K562 (cell line): ENCODE data around the gene USP48. TPM values are rescaled to one million over a fixed set of nuclear protein-coding genes. Genes with fewer than 3 reads are reported as not detected.

Experiments used
- BCOR ChIP-seq: fragments of 450-650 bp; IDR thresholded peaks from 2 replicates; pipeline ENCODE4 v1.6.1; 2016
- CBX1 ChIP-seq: sonication (generic); IDR thresholded peaks from 2 replicates; pipeline ENCODE4 v1.6.1; 2016; ENCODE audit warnings: antibody characterized with exemption, low read depth, mild to moderate bottlenecking
- MBD2 ChIP-seq: sonication (generic); IDR thresholded peaks from 2 replicates; pipeline ENCODE4 v1.6.1; 2016; ENCODE audit warnings: low read depth, borderline replicate concordance
- MIER1 ChIP-seq: fragments of 450-650 bp; IDR thresholded peaks from 2 replicates; pipeline ENCODE4 v1.6.1; 2016; ENCODE audit warnings: antibody characterized with exemption, mild to moderate bottlenecking, low read depth
- PTTG1 ChIP-seq: fragments of 450-650 bp; IDR thresholded peaks from 2 replicates; pipeline ENCODE4 v1.6.1; 2016; ENCODE audit warnings: low read depth, mild to moderate bottlenecking, missing genetic modification characterization, missing compliant biosample characterization
- RAD21 ChIP-seq, 2 experiments: fragments of 250-450 bp in 1 of 2; fragments of 450-650 bp in 1 of 2; sonication (Bioruptor Pico) in 1 of 2; formaldehyde crosslinking in 1 of 2; IDR thresholded peaks in 1 of 2; conservative IDR thresholded peaks in 1 of 2; 2 replicates each; pipeline versions ENCODE4 v1.4.0 to v1.8.0; 2020 to 2022; ENCODE audit warnings: mild to moderate bottlenecking in 2 of 2, moderate library complexity in 1 of 2
- SRF ChIP-seq, 2 experiments: fragments of 250-450, 450-650 bp in 1 of 2; sonication (Bioruptor Pico) in 1 of 2; sonication (generic) in 1 of 2; formaldehyde crosslinking; IDR thresholded peaks; 2 replicates each; pipeline versions ENCODE4 v1.5.0 to v1.5.1; 2020 to 2022; ENCODE audit warnings: mild to moderate bottlenecking in 1 of 2, missing genetic modification reagents in 1 of 2
- ZFP30 ChIP-seq: fragments of 250-450 bp; sonication (Bioruptor Pico); IDR thresholded peaks from 2 replicates; pipeline ENCODE4 v1.8.0; 2022; ENCODE audit warnings: moderate library complexity, mild to moderate bottlenecking, inconsistent platforms, borderline replicate concordance
- ZNF146 ChIP-seq: IDR thresholded peaks from one replicate; pipeline ENCODE4 v1.6.1; 2018; ENCODE audit warnings: missing compliant biosample characterization; ENCODE audit not compliant: unreplicated experiment
- ZNF165 ChIP-seq: fragments of 250-450 bp; sonication (Bioruptor Pico); IDR thresholded peaks from 2 replicates; pipeline ENCODE4 v1.4.0; 2020; ENCODE audit warnings: borderline replicate concordance
- ZNF175 ChIP-seq: fragments of 200-800 bp; sonication (Bioruptor generic); IDR thresholded peaks from 2 replicates; pipeline ENCODE4 v1.6.1; 2016; ENCODE audit warnings: low read depth, mild to moderate bottlenecking, missing genetic modification characterization, missing compliant biosample characterization
- ZNF224 ChIP-seq: sonication (generic); formaldehyde crosslinking; IDR thresholded peaks from 2 replicates; pipeline ENCODE4 v1.8.0; 2022; ENCODE audit warnings: mild to moderate bottlenecking, missing genetic modification reagents
- polyA plus RNA-seq, 8 experiments: library from polyadenylated mRNA; depleted of rRNA in 4 of 8; stranded (reverse) in 5 of 8; unstranded in 3 of 8; fragments of >200 nt; fragmentation: Nextera tagmentation in 2 of 8; fragmentation: Illumina TruSeq in 1 of 8; extraction: Ambion mirVana in 2 of 8; extraction: Trizol in 1 of 8; gene quantifications; 2 replicates each; pipeline versions ENCODE4 v1.2.1 to v1.2.3, GENCODE V29; 2011 to 2014; ENCODE audit warnings: inconsistent platforms in 1 of 8, missing spikeins in 1 of 8
- total RNA-seq, 7 experiments: library from RNA; depleted of rRNA in 6 of 7; stranded (reverse); fragments of >200 nt in 6 of 7; fragmentation: Illumina TruSeq in 2 of 7; extraction: Trizol in 2 of 7; gene quantifications; 2 replicates each; pipeline versions ENCODE4 v1.2.1 to v1.2.3, GENCODE V29; 2011 to 2021; ENCODE audit warnings: low replicate concordance in 1 of 7
- TF ChIP-seq, protein P1 (sequence below), 2 experiments: IDR thresholded peaks; 2 replicates each; pipeline ENCODE4 v1.6.1; 2011; ENCODE audit warnings: borderline replicate concordance in 1 of 2, control low read depth in 1 of 2, low read depth in 1 of 2, low read length in 1 of 2, mild to moderate bottlenecking in 1 of 2, mixed read lengths in 1 of 2, moderate library complexity in 1 of 2; ENCODE audit not compliant: insufficient read depth in 1 of 2, insufficient read length in 1 of 2, poor library complexity in 1 of 2, severe bottlenecking in 1 of 2; ENCODE audit errors: extremely low read depth in 1 of 2
- TF ChIP-seq, protein P2 (sequence below): fragments of 250-450 bp; sonication (Bioruptor Pico); IDR thresholded peaks from 2 replicates; pipeline ENCODE4 v1.6.1; 2021; ENCODE audit warnings: mild to moderate bottlenecking
- TF ChIP-seq, protein P3 (sequence below): fragments of 250-450 bp; sonication (Bioruptor Pico); IDR thresholded peaks from 2 replicates; pipeline ENCODE4 v1.4.0; 2020; ENCODE audit warnings: mild to moderate bottlenecking, moderate library complexity
- TF ChIP-seq, protein P4 (sequence below): fragments of 250-450 bp; sonication (Bioruptor Pico); IDR thresholded peaks from 2 replicates; pipeline ENCODE4 v1.4.0; 2020; ENCODE audit warnings: mild to moderate bottlenecking, moderate library complexity
- TF ChIP-seq, protein P5 (sequence below): fragments of 450-650 bp; conservative IDR thresholded peaks from 2 replicates; pipeline ENCODE4 v1.6.1; 2016; ENCODE audit warnings: missing genetic modification characterization, low read depth, mild to moderate bottlenecking, control low read depth, missing compliant biosample characterization

Gene USP48
- total and polyA plus RNA-seq, 9 of the 15 experiments (the other 6 are each of a cell fraction or from before 2014, with no cell fraction given), result 23.3 to 123 (median 106) TPM

DNA sequence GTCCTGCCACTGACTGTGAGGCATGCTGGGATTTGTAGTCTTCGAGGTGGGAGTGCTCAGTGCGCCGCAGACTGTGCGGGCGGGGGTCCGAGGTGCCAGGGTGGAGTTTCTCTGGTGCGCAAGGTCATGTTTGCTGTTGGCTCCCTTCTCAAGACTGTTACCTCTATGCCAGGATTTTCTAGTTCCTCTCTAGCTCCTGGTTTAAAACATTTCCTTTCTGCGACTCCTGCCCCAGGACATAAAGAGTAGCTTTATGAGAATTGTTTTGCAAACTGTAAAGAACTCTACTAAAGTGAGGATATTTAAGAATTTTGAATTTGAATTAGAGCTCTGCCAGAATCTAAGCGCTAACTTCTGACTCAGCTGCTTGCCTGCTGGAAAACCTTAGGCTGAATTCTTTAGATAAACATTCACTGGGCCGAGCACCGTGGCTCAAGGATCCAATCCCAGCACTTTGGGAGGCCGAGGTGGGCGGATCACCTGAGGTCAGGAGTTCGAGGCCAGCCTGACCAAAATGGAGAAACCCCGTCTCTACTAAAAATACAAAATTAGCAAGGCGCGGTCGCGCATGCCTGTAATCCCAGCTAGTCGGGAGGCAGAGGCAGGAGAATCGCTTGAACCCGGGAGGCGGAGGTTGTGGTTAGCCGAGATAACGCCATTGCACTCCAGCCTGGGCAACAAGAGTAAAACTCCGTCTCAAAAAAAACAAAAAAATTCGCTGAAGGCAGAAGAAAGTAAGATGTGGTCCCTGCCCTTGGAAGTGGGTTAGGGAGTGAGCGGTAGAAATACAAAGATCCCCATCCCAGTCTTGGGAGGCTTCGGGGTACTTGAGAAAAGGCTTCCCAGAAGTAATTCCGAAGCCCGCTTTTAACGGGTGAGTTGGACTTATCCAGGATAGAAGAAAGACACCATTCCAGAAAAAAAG is 992 bp upstream of the USP48 start (continued):
- TF ChIP-seq ZFP30 (CRISPR knock-in tag) (no peak), ZNF146 (CRISPR knock-in tag) (no peak), ZNF165 (CRISPR knock-in tag) (no peak), RAD21 (CRISPR knock-in tag; conservative IDR thresholded peaks at IDR 0.05 in 1 of 2, IDR thresholded peaks at IDR 0.05 in 1 of 2) (no peak), PTTG1 (tag) (0 out of 2 replicates have a peak, but pooled peaks have one; percentile 59), BCOR (peak; percentile 82), ZNF224 (CRISPR knock-in tag) (no peak), ZNF175 (CRISPR knock-in tag) (no peak), MBD2 (no peak; the same call in 1 of the 2 replicates), CBX1 (no peak), MIER1 (0 out of 2 replicates have a peak, but pooled peaks have one; percentile 17), SRF (CRISPR knock-in tag; IDR thresholded peaks at IDR 0.05) (peak in 1 of 2 experiments; percentile 44; a peak in 1 of 4 replicates)
- TF ChIP-seq, protein P1, sequence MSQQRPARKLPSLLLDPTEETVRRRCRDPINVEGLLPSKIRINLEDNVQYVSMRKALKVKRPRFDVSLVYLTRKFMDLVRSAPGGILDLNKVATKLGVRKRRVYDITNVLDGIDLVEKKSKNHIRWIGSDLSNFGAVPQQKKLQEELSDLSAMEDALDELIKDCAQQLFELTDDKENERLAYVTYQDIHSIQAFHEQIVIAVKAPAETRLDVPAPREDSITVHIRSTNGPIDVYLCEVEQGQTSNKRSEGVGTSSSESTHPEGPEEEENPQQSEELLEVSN (IDR thresholded peaks at IDR 0.05; ENCODE audit: borderline replicate concordance in 1 of 2, extremely low read depth in 1 of 2, insufficient read depth in 1 of 2, insufficient read length in 1 of 2, low read depth in 1 of 2, low read length in 1 of 2, poor library complexity in 1 of 2, severe bottlenecking in 1 of 2), result no peak
- TF ChIP-seq, protein P2, sequence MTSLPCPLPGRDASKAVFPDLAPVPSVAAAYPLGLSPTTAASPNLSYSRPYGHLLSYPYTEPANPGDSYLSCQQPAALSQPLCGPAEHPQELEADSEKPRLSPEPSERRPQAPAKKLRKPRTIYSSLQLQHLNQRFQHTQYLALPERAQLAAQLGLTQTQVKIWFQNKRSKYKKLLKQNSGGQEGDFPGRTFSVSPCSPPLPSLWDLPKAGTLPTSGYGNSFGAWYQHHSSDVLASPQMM (CRISPR knock-in tag), result no peak
- TF ChIP-seq, protein P3, sequence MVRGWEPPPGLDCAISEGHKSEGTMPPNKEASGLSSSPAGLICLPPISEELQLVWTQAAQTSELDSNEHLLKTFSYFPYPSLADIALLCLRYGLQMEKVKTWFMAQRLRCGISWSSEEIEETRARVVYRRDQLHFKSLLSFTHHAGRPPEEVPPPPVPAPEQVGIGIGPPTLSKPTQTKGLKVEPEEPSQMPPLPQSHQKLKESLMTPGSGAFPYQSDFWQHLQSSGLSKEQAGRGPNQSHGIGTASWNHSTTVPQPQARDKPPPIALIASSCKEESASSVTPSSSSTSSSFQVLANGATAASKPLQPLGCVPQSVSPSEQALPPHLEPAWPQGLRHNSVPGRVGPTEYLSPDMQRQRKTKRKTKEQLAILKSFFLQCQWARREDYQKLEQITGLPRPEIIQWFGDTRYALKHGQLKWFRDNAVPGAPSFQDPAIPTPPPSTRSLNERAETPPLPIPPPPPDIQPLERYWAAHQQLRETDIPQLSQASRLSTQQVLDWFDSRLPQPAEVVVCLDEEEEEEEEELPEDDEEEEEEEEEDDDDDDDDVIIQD (CRISPR knock-in tag), result no peak
- TF ChIP-seq, protein P4, sequence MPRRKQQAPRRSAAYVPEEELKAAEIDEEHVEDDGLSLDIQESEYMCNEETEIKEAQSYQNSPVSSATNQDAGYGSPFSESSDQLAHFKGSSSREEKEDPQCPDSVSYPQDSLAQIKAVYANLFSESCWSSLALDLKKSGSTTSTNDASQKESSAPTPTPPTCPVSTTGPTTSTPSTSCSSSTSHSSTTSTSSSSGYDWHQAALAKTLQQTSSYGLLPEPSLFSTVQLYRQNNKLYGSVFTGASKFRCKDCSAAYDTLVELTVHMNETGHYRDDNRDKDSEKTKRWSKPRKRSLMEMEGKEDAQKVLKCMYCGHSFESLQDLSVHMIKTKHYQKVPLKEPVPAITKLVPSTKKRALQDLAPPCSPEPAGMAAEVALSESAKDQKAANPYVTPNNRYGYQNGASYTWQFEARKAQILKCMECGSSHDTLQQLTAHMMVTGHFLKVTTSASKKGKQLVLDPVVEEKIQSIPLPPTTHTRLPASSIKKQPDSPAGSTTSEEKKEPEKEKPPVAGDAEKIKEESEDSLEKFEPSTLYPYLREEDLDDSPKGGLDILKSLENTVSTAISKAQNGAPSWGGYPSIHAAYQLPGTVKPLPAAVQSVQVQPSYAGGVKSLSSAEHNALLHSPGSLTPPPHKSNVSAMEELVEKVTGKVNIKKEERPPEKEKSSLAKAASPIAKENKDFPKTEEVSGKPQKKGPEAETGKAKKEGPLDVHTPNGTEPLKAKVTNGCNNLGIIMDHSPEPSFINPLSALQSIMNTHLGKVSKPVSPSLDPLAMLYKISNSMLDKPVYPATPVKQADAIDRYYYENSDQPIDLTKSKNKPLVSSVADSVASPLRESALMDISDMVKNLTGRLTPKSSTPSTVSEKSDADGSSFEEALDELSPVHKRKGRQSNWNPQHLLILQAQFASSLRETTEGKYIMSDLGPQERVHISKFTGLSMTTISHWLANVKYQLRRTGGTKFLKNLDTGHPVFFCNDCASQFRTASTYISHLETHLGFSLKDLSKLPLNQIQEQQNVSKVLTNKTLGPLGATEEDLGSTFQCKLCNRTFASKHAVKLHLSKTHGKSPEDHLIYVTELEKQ (CRISPR knock-in tag), result no peak
- TF ChIP-seq, protein P5, sequence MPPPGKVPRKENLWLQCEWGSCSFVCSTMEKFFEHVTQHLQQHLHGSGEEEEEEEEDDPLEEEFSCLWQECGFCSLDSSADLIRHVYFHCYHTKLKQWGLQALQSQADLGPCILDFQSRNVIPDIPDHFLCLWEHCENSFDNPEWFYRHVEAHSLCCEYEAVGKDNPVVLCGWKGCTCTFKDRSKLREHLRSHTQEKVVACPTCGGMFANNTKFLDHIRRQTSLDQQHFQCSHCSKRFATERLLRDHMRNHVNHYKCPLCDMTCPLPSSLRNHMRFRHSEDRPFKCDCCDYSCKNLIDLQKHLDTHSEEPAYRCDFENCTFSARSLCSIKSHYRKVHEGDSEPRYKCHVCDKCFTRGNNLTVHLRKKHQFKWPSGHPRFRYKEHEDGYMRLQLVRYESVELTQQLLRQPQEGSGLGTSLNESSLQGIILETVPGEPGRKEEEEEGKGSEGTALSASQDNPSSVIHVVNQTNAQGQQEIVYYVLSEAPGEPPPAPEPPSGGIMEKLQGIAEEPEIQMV (tag), result no peak; the same call in 1 of the 2 replicates
